ENCODE data around the gene TMEM236.

- TF ChIP-seq CTCF (IDR thresholded peaks at IDR 0.05; ENCODE audit: low read depth, low read length, poor library complexity, severe bottlenecking) (no peak), EZH2phosphoT487 (IDR thresholded peaks at IDR 0.05; ENCODE audit: borderline replicate concordance, low read length) (no peak)
Observed at GRCh38 chr10:17725703-17726102, 26.3 kb upstream of the TMEM236 start.
